NCI-H1436 (cell line): ENCODE results near the gene BCHE.

Experiments
- DNase-seq: peaks from one replicate; lab custom pipeline; 2025; lab: John Stamatoyannopoulos, UW

Gene BCHE

GRCh38 chr3:165749821-165750220 lies 87.4 kb downstream of the BCHE start:
- DNase-seq, result no peak

GRCh38 chr3:165749241-165749640 lies 88.0 kb downstream of the BCHE start:
- no peak for DNase-seq

DNA sequence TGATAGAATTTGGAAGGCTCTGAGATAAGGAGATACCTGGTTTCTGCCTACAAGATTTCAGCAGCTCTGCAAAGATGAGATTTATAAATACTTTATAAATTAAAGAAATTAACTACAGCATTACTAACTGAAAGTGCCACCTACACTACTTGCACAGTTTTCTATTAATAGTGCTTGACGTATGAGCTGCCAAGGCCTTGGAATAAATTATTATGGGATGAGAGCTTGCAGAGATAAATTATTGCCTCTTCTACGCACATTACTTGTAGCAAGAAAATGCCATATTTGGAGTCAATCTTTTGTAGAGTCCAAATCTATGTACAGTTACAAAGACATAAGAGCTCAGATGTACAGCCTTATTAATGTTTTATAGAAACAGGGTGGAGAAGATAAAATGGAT lies 89.1 kb downstream of the BCHE start:
- no peak for DNase-seq

- DNase-seq, result no peak
These were observed 90.3 kb downstream of the BCHE start for GRCh38 chr3:165746874-165747273.

- DNase-seq, result no peak
These were observed 93.2 kb downstream of the BCHE start for GRCh38 chr3:165744025-165744424.

GRCh38 chr3:165742351-165742750 lies 94.9 kb downstream of the BCHE start:
- peak; percentile 64 for DNase-seq

DNA sequence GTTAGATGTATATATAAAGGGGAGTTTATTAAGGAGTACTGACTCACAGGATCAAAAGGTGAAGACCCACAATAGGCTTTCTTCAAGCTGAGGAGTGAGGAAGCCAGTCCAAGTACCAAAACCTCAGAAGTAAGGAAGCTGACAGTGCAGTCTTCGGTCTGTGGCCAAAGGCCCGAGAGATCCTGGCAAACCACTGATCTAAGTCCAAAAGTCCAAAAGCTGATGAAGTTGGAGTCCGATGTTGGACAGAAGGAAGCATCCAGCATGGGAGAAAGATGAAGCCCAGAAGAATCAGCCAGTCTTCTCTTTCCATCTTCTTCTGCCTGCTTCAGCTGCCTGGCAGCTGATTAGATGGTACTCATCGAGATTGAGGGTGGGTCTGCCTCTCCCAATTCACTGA lies 107.5 kb downstream of the BCHE start:
- DNase-seq, result no peak

DNA sequence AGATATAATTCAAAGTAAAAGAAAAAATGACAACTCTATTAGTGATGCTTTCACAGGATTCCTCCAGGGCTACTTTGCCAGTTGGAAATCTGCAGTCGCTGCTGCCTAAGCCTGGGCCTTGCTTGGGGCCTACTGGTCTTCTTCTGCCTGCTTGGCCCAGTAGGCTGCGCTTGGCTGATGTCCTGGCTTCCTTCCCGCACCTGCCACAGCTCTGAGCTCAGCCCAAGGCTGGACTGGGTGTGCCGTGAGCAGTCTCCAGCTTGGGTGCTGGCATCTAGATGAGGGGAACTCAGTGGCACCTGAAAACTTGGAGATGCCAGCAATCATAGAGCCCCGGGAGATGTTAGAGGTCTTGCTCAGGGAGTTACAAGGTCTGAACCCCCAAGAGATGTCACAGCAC lies 108.3 kb downstream of the BCHE start:
- DNase-seq, result no peak

- DNase-seq, result no peak
These were observed 111.9 kb downstream of the BCHE start for GRCh38 chr3:165725296-165725695.
